Lower leg skin (tissue), 3 donors: ENCODE measurements around the gene KLHL14.

ENCODE experiments used
- POLR2A ChIP-seq, 2 donors: fragments of 450-650 bp; IDR thresholded peaks; one replicate each; pipeline ENCODE4 v1.6.1; 2016 to 2017; ENCODE audit warnings: antibody characterized with exemption in 2 of 2, mild to moderate bottlenecking in 1 of 2, moderate library complexity in 1 of 2
- TF ChIP-seq, protein P1 (sequence below), 3 donors: fragments of 450-650 bp; IDR thresholded peaks; one replicate each; pipeline ENCODE4 v1.5.1; 2016; ENCODE audit warnings: antibody characterized with exemption in 3 of 3, mild to moderate bottlenecking in 3 of 3, moderate library complexity in 2 of 3

DNA sequence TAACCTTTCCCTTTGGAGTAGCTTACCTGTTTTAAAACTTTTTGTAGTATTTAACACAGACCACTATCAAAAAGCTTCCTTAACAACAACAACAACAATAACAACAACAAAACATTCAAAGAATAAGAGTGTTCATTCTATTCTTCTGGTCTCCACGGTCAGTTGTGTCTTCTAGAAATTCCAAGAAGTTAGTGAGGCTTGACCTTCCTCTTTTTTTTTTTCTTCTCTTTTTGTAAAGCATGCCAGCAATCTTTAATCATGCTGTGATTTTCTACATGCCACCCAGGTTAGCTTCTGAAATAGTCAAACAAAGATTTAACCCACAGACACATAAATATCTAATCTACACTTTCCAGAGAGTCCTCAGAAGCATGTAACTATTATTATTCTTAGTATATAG, 28.4 kb upstream of the KLHL14 start:
- TF ChIP-seq, protein P1, sequence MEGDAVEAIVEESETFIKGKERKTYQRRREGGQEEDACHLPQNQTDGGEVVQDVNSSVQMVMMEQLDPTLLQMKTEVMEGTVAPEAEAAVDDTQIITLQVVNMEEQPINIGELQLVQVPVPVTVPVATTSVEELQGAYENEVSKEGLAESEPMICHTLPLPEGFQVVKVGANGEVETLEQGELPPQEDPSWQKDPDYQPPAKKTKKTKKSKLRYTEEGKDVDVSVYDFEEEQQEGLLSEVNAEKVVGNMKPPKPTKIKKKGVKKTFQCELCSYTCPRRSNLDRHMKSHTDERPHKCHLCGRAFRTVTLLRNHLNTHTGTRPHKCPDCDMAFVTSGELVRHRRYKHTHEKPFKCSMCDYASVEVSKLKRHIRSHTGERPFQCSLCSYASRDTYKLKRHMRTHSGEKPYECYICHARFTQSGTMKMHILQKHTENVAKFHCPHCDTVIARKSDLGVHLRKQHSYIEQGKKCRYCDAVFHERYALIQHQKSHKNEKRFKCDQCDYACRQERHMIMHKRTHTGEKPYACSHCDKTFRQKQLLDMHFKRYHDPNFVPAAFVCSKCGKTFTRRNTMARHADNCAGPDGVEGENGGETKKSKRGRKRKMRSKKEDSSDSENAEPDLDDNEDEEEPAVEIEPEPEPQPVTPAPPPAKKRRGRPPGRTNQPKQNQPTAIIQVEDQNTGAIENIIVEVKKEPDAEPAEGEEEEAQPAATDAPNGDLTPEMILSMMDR (IDR thresholded peaks at IDR 0.05), result no peak
- no peak for TF ChIP-seq POLR2A (IDR thresholded peaks at IDR 0.05)
